Mesendoderm (in vitro differentiated cells): Measurements from ENCODE around the gene FUCA1.
A peak's percentile ranks its signal among the peaks of the same experiment; 100 is the strongest.

ENCODE experiments used
- DNase-seq: peaks from one replicate; pipeline ENCODE4 v3.0.0; 2013
- H2AK5ac ChIP-seq: 2 replicates; pipeline ENCODE4 v1.6.1; 2013; ENCODE audit warnings: low read length, inconsistent platforms
- H2BK120ac ChIP-seq: 2 replicates; pipeline ENCODE4 v1.6.1; 2013; ENCODE audit warnings: low read depth, mild to moderate bottlenecking, low read length, moderate library complexity, mixed read lengths
- H2BK15ac ChIP-seq: replicated peaks from 2 replicates; pipeline ENCODE4 v1.6.1; 2013; ENCODE audit warnings: low read depth, mild to moderate bottlenecking, moderate library complexity
- H2BK5ac ChIP-seq: 2 replicates; pipeline ENCODE4 v1.6.1; 2013; ENCODE audit warnings: low read length, inconsistent platforms
- H3K18ac ChIP-seq: 2 replicates; pipeline ENCODE4 v1.6.1; 2013; ENCODE audit warnings: mild to moderate bottlenecking, low read length, mixed read lengths
- H3K23ac ChIP-seq: one replicate; pipeline ENCODE4 v1.6.1; 2013; ENCODE audit warnings: low read length
- H3K27ac ChIP-seq: 2 replicates; pipeline ENCODE4 v1.5.1; 2013; ENCODE audit warnings: low read depth, mild to moderate bottlenecking, inconsistent platforms, low read length, moderate library complexity
- H3K27me3 ChIP-seq: 2 replicates; pipeline ENCODE4 v1.6.1; 2013; ENCODE audit warnings: low read length, control low read depth, mild to moderate bottlenecking, inconsistent platforms; ENCODE audit not compliant: insufficient read depth, poor library complexity
- H3K36me3 ChIP-seq: 2 replicates; pipeline ENCODE4 v1.6.1; 2013; ENCODE audit warnings: low read length, inconsistent platforms; ENCODE audit not compliant: control insufficient read depth, insufficient read depth
- H3K4ac ChIP-seq: one replicate; pipeline ENCODE4 v1.6.1; 2013; ENCODE audit warnings: low read depth, mild to moderate bottlenecking, low read length, moderate library complexity
- H3K4me1 ChIP-seq: 2 replicates; pipeline ENCODE4 v1.6.1; 2013; ENCODE audit warnings: low read depth, low read length, inconsistent platforms; ENCODE audit not compliant: control insufficient read depth
- H3K4me2 ChIP-seq: 2 replicates; pipeline ENCODE4 v1.6.1; 2013; ENCODE audit warnings: low read length
- H3K4me3 ChIP-seq: 2 replicates; pipeline ENCODE4 v1.5.1; 2013; ENCODE audit warnings: mild to moderate bottlenecking, low read length
- H3K56ac ChIP-seq: one replicate; pipeline ENCODE4 v1.6.1; 2013; ENCODE audit warnings: low read length
- H3K79me1 ChIP-seq: 2 replicates; pipeline ENCODE4 v1.6.1; 2013; ENCODE audit warnings: low read length, inconsistent platforms
- H3K79me2 ChIP-seq: 2 replicates; pipeline ENCODE4 v1.6.1; 2013; ENCODE audit warnings: mild to moderate bottlenecking, low read length; ENCODE audit not compliant: control insufficient read depth, insufficient read depth
- H3K9ac ChIP-seq: 2 replicates; pipeline ENCODE4 v1.6.1; 2013; ENCODE audit warnings: low read length, inconsistent platforms
- H4K5ac ChIP-seq: one replicate; pipeline ENCODE4 v1.6.1; 2013; ENCODE audit warnings: low read length
- H4K8ac ChIP-seq: one replicate; pipeline ENCODE4 v1.6.1; 2013; ENCODE audit warnings: low read depth, mild to moderate bottlenecking, control low read depth, low read length, moderate library complexity
- WGBS: extraction: QIAGEN DNeasy Blood & Tissue Kit; methylation state at CpG from one replicate; pipeline ENCODE4 v1.1.7; 2013; ENCODE audit warnings: low lambda C conversion rate, missing lambda C conversion rate; ENCODE audit not compliant: insufficient coverage; ENCODE audit errors: extremely low coverage; 5-methylcytosine and 5-hydroxymethylcytosine counted together

FUCA1 gene

GRCh38 chr1:23800400-23801337 lies 67.4 kb downstream of the FUCA1 start, which contains the start of gene GALE:
GALE (minus strand) TSS chr1:23800754; CDS start chr1:23799007, 1,747 bp downstream.
- H3K27me3 ChIP-seq: no peaks in the 10 kb centered on the region
- no peaks in the 10 kb centered on the region for H3K79me2 ChIP-seq
- peaks cover 1% of the 10 kb centered on the region for H3K4me1 ChIP-seq
- peak within 1 kb of the TSS; percentile 19 for H2BK120ac ChIP-seq
- DNase-seq: peak; percentile 89
- H3K56ac ChIP-seq: peak within 1 kb of the TSS; percentile 100
- peak within 1 kb of the TSS; percentile 95 for H4K8ac ChIP-seq
- peaks cover 2% of the 10 kb centered on the region for H3K36me3 ChIP-seq
- H2BK5ac ChIP-seq: peak within 1 kb of the TSS; percentile 65
- peak within 1 kb of the TSS; percentile 92 for H2AK5ac ChIP-seq
- H3K79me1 ChIP-seq: no peaks in the 10 kb centered on the region
- H2BK15ac ChIP-seq: no peak within 1 kb of the TSS
- peak within 1 kb of the TSS; percentile 87 for H3K4ac ChIP-seq
- peak within 1 kb of the TSS; percentile 88 for H3K27ac ChIP-seq
- H4K5ac ChIP-seq: peak within 1 kb of the TSS; percentile 30
- peak within 1 kb of the TSS; percentile 91 for H3K18ac ChIP-seq
- H3K4me3 ChIP-seq: peak within 1 kb of the TSS; percentile 98
- WGBS: no CpG with 5 or more reads among the region's 82 CpGs
- peak within 1 kb of the TSS; percentile 97 for H3K23ac ChIP-seq
- H3K4me2 ChIP-seq: peak within 1 kb of the TSS; percentile 99
- peak within 1 kb of the TSS; percentile 99 for H3K9ac ChIP-seq

DNA sequence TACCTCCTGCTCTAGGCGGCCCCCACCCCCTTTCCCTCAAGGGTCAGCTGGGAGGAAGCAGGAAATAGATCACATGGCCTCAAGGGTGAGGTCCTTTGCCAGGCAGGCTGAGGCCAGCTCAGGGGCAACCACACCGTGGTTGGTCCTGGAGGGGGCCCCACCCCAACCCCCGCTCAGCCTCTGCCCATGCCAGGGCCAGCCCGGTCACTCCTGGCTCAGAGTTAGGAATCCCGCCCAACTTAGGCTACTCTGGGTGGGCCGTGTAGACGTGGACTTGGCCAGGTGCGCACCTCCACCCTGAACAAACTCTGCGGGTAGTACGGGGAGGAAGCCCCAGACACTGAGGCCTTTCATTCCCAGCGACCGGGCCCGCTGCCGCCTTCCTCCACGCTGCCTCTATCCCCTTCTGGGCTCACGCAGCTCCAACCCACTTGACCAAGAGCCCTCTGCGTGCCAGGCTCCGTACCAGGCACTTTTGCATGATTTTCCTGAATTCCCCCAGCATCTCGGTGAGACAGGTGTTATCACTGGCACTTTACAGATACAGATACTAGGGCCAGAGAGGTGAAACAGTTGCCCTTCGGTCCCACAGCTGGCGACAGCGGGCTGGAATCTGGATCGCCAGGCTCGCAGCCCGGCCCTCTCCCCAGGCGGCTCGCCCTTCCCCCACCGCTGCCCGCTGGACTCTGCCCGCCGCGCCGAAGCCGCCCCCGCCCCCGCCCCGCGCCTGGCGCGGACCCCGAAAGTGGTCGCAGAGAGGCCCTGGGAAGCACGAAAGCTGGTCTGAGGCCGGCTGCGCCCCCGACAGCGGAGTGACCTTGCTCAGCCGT lies 68.3 kb downstream of the FUCA1 start:
- H3K23ac ChIP-seq: peak overlapping the region; percentile 97
- H3K56ac ChIP-seq: peak overlapping the region; percentile 100
- DNase-seq: peak; percentile 93
- no CpG with 5 or more reads among the region's 48 CpGs for WGBS
- H2BK120ac ChIP-seq: peak overlapping the region; percentile 19
- no peaks in the 10 kb centered on the region for H3K79me1 ChIP-seq
- no peaks in the 10 kb centered on the region for H3K27me3 ChIP-seq
- H3K79me2 ChIP-seq: no peaks in the 10 kb centered on the region
- peak overlapping the region; percentile 88 for H3K27ac ChIP-seq
- peaks cover 2% of the 10 kb centered on the region for H3K36me3 ChIP-seq
- H3K4ac ChIP-seq: peak overlapping the region; percentile 66
- H4K5ac ChIP-seq: peak overlapping the region; percentile 30
- H3K18ac ChIP-seq: peak overlapping the region; percentile 91
- H4K8ac ChIP-seq: no peak overlapping the region
- H3K4me1 ChIP-seq: peaks cover 1% of the 10 kb centered on the region
- H2BK15ac ChIP-seq: no peak overlapping the region
- H3K9ac ChIP-seq: peak overlapping the region; percentile 99
- H3K4me3 ChIP-seq: peak overlapping the region; percentile 98
- H2BK5ac ChIP-seq: peak overlapping the region; percentile 65
- H2AK5ac ChIP-seq: peak overlapping the region; percentile 92
- peak overlapping the region; percentile 99 for H3K4me2 ChIP-seq

GRCh38 chr1:23799255-23799569 lies 68.9 kb downstream of the FUCA1 start:
- H3K27ac ChIP-seq: no peak overlapping the region
- no peak for DNase-seq
- WGBS: no CpG with 5 or more reads among the region's 7 CpGs

GRCh38 chr1:23798662-23799142 lies 69.4 kb downstream of the FUCA1 start:
- Histone ChIP-seq H2BK15ac (no peak overlapping the region), H3K79me2 (no peaks in the 10 kb centered on the region), H4K8ac (no peak overlapping the region), H3K4me3 (no peak overlapping the region), H3K79me1 (no peaks in the 10 kb centered on the region), H3K9ac (no peak overlapping the region), H3K36me3 (peaks cover 2% of the 10 kb centered on the region), H3K4me1 (peaks cover 1% of the 10 kb centered on the region), H3K4ac (no peak overlapping the region), H2AK5ac (no peak overlapping the region), H2BK5ac (no peak overlapping the region), H3K18ac (no peak overlapping the region), H2BK120ac (no peak overlapping the region), H3K56ac (peak overlapping the region; percentile 11), H3K23ac (no peak overlapping the region), H3K27ac (no peak overlapping the region), H3K27me3 (no peaks in the 10 kb centered on the region), H3K4me2 (no peak overlapping the region), H4K5ac (no peak overlapping the region)
- DNase-seq: peak; percentile 30
- no CpG with 5 or more reads among the region's 12 CpGs for WGBS

More at GRCh38 chr1:23799255-23799569, 68.9 kb downstream of the FUCA1 start:
- H3K9ac ChIP-seq: peak overlapping the region; percentile 99
- peak overlapping the region; percentile 1 for H3K4me2 ChIP-seq
- H3K4ac ChIP-seq: no peak overlapping the region
- no peak overlapping the region for H4K8ac ChIP-seq
- H3K27me3 ChIP-seq: no peaks in the 10 kb centered on the region
- peaks cover 1% of the 10 kb centered on the region for H3K4me1 ChIP-seq
- H2BK5ac ChIP-seq: no peak overlapping the region
- H2BK15ac ChIP-seq: no peak overlapping the region
- H3K79me1 ChIP-seq: no peaks in the 10 kb centered on the region
- no peak overlapping the region for H3K23ac ChIP-seq
- no peak overlapping the region for H3K4me3 ChIP-seq
- peaks cover 2% of the 10 kb centered on the region for H3K36me3 ChIP-seq
- H4K5ac ChIP-seq: no peak overlapping the region
- H2BK120ac ChIP-seq: no peak overlapping the region
- no peaks in the 10 kb centered on the region for H3K79me2 ChIP-seq
- H2AK5ac ChIP-seq: no peak overlapping the region
- H3K56ac ChIP-seq: peak overlapping the region; percentile 47
- H3K18ac ChIP-seq: no peak overlapping the region

DNA sequence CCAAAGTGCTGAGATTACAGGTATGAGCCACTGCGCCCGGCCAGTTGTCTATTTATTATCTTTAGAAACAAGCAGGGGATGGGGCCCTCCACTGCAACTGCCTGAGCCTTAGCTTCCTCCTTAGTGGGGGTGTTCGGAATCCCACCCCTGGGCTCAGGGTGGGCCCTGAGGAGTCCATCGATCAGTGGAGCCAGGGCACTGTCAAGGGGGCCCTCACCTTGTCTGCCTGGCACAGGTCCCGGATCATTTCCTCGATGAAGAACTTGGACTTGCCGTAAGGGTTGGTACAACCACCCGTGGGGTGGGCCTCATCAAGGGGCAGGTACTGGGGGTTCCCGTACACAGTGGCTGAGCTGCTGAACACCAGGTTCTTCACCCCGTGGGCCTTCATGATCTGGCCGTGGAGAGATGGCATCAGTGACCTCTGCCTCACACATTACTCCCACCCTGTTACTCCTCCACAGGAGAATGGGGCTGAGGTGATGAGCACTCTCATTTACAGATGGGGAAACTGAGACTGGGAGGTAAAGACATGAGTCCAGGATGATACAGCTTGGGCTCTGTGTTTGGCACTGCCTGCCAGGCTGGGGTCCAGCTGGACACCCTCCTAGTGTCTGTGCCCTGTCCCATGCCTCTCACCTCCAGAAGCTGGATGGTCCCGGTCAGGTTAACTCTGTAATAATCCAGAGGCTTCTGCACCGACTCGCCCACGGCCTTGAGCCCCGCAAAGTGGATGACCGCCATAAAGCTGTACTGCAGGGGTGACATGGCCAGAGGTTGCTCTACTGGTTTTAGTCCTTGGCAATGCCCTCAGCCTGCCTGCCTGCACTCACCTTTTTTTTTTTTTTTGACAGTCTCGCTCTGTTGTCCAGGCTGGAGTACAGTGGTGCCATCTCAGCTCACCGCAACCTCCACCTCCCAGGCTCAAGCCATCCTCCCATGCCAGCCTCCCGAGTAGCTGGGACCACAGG lies 70.3 kb downstream of the FUCA1 start:
- Histone ChIP-seq H4K8ac (no peak overlapping the region), H3K18ac (no peak overlapping the region), H3K23ac (no peak overlapping the region), H2AK5ac (no peak overlapping the region), H2BK5ac (no peak overlapping the region), H2BK120ac (no peak overlapping the region), H3K36me3 (peaks cover 5% of the 10 kb centered on the region), H3K4me3 (no peak overlapping the region), H3K56ac (no peak overlapping the region), H3K4me1 (peaks cover 1% of the 10 kb centered on the region), H3K9ac (no peak overlapping the region), H3K27me3 (no peaks in the 10 kb centered on the region), H3K4ac (no peak overlapping the region), H3K79me2 (peaks cover 6% of the 10 kb centered on the region), H3K27ac (no peak overlapping the region), H3K79me1 (peaks cover 3% of the 10 kb centered on the region), H4K5ac (no peak overlapping the region), H2BK15ac (no peak overlapping the region), H3K4me2 (no peak overlapping the region)
- no CpG with 5 or more reads among the region's 20 CpGs for WGBS
- DNase-seq: no peak
